Central memory CD4-positive, alpha-beta T cell (primary cell): ENCODE results near the gene PDXP.

ENCODE experiments used
- DNase-seq: peaks from one replicate; pipeline ENCODE4 v3.0.0; 2022

PDXP gene

GRCh38 chr22:37703906-37704305 is 45.4 kb downstream of the PDXP start:
- no peak for DNase-seq

- no peak for DNase-seq
Observed at GRCh38 chr22:37704645-37705044, 46.1 kb downstream of the PDXP start.

- no peak for DNase-seq
Observed at GRCh38 chr22:37705205-37705604, 46.7 kb downstream of the PDXP start.

GRCh38 chr22:37708580-37709444 is 50.3 kb downstream of the PDXP start:
- DNase-seq = no peak

- no peak for DNase-seq
Observed at GRCh38 chr22:37709445-37709765, 50.9 kb downstream of the PDXP start.

GRCh38 chr22:37710675-37711074 is 52.2 kb downstream of the PDXP start:
- DNase-seq = no peak

- DNase-seq = no peak
Observed at GRCh38 chr22:37711490-37711889, 53.0 kb downstream of the PDXP start.

- no peak for DNase-seq
Observed at GRCh38 chr22:37713761-37714160, 55.2 kb downstream of the PDXP start.

- DNase-seq = no peak
Observed at GRCh38 chr22:37714634-37715033, 56.1 kb downstream of the PDXP start.

- no peak for DNase-seq
Observed at GRCh38 chr22:37715760-37716159, 57.2 kb downstream of the PDXP start.
